Kidney capillary endothelial cell (primary cell): ENCODE data around the gene CTSH.

ENCODE experiments used
- DNase-seq: peaks from one replicate; pipeline ENCODE4 v3.0.0-alpha.2; 2018; ENCODE audit warnings: low spot score

The CTSH gene, protein sequence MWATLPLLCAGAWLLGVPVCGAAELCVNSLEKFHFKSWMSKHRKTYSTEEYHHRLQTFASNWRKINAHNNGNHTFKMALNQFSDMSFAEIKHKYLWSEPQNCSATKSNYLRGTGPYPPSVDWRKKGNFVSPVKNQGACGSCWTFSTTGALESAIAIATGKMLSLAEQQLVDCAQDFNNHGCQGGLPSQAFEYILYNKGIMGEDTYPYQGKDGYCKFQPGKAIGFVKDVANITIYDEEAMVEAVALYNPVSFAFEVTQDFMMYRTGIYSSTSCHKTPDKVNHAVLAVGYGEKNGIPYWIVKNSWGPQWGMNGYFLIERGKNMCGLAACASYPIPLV

DNA sequence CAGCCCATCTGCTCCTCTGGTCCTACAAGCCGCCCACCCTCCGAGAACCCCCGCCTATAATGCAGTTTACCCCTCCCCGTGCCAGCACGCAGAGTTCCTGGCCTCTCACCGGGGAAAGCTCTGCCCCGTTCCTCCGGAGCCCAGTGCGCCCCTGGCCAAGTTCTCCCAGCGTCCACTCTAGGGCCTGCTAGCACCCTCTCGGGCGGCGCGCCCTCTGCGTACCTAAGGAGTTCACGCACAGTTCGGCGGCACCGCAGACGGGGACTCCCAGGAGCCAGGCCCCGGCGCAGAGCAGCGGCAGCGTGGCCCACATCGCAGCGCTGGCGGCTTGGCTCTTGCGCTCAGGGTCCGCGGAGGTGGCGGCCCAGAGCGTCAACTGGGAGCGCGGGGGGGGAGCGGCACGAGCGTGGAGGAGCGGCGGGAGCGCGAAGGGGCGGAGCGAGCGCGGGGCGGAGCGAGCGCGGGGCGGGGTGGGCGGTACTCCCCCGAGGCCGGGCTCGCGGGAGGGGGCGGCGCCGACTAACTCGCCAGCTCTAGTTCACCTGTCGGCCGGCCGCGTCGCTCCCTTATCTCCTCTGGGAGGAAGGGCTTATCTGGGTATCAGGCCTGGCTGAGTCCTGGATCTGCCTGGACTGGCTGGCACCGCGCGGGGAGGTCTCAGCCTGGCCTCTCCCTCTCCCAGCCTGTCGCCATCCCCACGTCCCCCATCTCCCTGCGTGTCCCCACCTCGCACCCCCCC is at the start of gene CTSH:
CTSH (minus strand) TSS at position 378 of the 739 bp plus-strand sequence; CDS start at position 313, 65 bp downstream.
- DNase-seq: no peak

DNA sequence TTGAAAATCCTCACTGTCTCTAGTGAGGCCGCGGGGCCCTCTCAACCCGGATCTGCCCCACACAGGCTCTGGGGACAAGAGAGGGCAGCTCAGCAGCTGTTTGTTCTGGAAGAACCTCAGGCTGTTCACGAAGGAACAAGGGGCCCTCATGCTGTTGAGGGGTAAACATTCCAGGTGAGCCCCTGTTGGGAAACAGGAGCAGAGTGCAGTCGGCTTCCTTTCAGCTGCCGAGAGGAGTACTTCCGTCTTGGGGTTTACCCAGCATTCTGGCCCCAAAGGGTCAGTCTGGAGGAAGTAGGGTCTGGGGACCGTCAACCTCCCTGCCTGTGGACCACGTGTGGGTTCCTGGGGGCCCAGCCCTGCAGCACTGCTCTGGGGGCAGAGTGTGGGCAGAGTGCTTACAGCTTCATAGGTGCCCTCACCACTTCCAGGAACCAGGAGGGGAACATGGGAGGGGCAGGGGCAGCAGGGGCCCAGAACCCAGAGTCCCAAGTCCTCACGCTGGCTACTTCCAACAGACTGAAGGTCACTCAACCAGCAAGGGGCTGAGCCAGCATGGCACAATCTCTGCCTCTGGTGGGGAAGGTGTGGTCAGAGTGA is 49.2 kb upstream of the CTSH start:
- DNase-seq: no peak

DNA sequence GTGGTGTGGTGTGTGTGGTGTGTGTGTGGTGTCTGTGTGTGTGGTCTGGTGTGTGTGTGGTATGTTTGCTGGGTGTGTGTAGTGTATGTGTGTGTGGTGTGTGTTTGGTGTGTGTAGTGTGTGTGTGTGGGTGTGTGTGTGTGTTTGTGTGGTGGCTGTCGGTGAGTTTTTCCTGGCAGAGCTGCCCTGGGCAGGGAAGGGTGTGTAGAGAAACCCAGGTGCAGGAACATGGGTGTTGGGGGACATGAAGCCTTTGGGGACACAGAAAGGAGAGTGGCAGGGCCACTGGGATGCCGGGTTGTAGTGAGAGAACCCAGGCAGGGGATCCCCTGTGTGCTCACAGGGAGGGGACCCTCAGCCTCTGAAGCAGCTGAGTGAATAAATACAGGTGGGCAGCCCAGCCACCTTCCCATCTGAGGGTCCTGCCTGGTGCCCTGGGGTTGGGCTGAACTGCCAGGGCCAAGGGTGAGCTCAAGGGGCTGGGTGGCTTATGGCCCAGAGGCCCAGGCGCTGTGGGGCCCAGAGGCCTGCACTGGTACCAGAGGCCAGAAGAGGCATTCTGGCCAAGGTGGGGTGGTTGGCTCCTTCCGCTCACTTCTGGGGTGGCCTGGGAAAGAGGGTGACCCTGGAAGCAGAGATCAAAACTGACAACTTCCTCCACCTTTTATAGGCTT is 48.5 kb upstream of the CTSH start:
- no peak for DNase-seq

DNA sequence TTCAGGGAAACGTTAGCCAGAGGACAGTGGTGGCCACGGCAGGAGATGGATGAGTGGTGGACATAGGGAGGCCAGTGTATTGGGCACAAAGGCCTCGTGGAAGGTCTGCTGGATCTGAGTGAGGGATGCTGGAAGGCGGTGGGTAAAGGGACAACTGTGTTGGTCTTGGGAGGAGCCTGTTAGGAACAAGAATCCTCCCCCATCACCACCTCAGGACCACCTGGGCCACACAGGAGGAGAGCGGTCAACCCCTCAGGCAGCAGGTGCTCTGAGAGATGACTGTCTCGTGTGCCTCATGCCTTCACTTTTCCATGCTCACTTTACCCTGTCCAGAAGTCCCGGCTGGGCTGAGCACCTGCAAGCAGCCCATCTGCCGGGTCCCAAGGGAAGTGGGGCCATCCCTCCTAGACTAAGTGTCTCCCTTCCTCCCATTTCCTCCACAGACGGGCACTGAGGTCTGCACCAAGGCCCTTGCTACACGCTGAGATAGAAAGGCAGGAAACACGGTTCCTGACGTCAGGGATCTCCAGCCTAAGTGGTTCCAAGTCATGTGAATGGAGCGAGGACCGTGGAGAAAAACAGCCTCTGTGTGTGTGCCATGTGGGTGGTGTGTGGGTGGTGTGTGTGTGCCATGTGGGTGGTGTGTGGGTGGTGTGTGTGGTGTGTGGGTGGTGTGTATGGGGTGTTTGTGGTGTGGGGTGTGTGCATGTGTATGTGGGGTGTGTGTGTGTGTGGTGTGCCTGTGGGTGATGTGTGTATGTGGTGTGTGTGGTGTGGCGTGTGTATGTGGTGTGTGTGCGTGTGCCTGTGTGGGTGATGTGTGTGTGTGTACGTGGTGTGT is 47.8 kb upstream of the CTSH start:
- DNase-seq: peak; percentile 73

DNA sequence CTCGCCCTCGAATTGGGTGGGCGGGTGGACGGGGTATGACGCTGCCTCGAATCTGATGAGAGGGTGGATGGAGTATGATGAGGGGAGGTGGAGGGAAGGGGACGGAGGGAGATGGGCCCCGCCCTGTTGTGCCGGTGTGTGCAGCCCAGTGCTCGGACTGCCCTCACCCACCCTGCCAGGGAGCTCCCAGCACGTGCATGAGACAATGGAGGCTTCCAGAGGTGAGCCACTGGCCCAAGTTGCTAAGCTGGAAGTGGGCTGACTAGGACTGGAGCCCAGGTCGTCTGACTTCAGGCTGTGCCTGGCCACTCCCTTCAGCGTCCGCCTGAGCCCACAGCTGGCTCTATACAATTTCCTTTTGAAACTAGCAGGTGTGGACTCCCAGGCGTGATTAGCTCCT is 47.0 kb upstream of the CTSH start:
- DNase-seq: no peak

DNA sequence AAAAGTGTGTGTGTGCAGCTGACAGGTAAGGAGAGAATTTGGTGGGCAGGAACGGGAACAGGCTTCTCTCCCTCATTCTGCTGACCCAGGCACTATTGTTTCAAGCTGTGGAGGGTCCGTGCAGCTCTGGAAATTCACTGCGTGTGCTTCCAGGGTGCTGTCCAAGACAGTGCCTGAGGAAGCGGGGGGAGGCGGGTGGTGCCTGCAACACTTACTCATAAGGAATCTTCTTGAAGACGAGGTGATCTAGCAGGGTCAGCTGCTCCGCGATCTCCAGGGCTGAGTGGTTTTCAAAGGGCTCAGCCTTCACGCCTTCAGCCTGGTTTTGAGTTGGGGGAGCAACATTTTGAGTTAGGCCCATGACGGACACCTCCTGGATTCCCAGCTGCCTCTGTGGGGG is 46.6 kb upstream of the CTSH start:
- DNase-seq: no peak

DNA sequence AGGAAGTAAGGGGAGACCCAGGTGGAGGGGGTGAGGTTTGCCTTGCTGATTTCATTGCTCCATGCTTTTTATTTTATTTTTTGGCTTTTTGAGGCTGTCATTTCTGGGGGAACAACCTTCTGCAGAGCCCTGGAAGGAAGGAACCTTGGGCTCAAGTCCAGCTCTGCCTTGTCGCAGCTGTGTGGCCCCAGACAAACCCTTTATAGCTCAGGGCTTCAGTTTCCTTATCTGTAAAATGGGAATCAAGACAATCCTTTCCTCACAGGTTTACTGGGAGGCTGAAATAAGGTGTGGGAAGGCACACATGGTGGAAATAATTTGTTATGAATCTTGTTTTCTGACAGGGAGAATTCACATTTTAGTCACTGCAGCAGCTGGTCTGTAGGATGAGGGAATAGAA is 45.4 kb upstream of the CTSH start:
- no peak for DNase-seq

DNA sequence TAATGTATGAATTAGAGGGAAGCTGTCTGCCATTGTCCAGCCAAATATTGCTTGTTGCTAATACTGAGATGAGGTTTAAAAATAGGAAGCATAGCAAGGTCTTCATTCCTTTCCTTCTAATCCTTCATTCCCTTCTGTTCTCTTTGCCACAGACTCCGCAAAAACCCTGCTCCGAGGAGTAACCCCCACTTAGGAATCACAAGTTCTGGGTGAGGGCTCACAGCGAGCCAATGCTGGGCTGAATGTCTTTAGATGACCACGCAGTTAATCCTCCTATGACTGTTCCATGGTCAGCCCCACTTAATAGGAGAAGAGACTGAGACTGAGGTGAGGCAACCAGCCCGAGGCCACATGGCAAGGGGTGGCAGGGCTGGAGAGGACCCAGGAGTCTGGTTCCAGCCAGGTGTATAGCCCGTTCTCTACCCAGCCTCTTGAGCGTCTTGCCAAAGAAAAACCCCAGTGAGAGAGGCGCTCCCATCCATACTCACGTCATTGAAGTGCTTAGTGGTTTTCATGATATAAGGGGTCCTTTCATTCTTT is 44.9 kb upstream of the CTSH start:
- no peak for DNase-seq

DNA sequence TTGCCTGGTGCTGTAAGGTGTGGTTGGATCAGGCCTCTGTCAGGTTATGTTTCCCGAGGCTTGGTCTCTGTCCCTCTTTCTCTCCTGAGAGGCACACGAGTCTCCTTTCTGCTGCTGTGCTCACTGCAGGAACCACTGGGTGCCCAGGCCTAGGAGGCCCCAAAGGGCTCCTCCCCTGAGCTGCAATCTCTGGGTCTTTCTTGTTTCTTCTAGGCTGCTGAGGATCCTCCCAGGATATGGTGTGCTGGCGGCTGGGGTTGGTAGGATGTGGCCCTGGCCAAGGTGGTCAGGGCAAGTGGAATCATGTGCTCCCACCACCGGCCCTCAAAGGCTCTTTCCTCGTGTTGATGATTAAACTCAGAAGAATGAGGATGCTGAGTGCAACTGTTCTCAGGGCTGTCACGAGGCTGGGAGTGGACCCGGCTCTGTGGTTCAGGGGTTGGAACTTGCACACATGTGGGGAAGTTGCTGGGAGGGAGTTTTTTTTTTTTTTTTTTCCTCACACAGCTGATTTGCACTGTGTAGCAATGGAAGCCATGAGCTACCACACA is 43.6 kb upstream of the CTSH start:
- DNase-seq: peak; percentile 96

DNA sequence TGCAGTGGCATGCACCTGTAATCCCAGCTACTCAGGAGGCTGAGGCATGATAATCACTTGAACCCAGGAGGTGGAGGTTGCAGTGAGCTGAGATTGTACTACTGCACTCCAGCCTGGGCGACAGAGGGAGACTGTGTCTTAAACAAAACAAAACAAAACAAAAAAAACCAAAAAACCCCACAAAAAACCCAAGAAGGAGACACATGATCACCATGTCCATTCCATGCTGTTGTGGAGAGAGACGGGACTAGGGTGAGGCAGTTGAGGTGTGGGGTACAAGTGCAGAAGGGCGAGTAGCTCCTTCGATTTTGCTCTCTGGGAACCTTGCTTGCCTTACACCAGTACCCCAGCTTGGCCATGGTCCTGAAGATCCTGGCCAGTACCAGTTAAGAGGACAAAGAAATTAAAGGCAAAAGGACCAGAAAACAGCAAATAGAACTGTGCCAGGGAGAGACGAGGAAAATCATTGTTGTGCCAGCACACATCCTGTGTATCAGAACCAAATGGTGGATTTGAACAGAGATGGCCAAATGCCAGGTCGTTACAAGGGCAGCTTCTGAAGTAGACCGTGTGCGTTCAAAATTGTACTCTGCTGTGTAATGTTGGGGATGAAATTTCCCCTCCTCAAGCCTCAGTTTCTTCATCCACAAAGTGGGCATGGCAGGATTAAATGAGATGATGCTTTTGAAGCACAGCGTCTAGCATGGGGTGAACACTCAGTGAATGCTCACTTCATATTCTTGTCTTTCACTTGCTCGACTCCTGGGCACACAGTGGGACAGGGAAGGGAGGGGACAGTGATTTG is 42.9 kb upstream of the CTSH start:
- no peak for DNase-seq

DNA sequence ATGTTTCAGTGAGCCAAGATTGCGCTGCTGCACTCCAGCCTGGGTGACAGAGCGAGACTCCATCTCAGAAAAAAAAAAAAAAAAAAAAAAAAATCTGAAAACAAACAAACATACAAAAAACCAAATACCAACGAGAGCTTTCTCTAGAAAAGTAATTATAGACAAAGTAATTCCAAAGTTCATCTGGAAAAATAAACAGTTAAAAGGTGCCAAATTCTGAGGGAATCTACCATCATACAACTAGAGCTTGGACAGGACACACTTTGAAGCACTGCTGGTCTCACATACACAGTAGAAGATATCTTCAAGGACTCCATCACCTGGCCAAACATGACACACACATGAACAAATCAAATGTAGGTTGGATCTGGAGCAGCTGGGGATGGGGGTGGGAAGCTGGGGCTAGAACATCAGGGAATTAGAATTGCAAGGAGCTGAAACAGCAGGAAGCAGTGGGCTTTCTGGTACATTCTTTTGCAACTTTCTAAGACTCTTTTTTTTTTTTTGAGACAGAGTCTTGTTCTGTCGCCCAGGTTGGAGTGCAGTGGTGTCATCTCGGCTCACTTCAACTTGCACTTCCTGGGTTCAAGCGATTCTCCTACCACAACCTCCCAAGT is 41.1 kb upstream of the CTSH start:
- no peak for DNase-seq

DNA sequence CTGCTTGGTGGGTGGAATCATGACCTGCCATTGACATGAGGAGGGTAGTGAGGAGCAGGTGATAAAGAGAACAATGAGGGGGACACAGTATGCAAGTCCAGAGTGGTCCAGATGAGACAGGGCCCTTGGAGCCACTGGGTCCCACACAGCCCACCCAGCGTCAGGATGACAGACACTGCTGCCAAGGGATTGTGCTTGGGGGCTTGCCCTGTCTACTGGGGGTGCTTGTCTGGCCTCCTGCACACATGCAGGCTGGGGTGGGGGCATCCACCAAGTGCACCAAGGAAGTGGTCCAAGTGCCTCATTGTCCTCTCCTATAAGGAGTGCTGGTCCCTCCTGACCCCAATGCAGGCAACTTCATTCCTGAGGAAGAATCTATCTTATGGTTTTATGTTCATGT is 39.2 kb upstream of the CTSH start:
- DNase-seq: no peak

DNA sequence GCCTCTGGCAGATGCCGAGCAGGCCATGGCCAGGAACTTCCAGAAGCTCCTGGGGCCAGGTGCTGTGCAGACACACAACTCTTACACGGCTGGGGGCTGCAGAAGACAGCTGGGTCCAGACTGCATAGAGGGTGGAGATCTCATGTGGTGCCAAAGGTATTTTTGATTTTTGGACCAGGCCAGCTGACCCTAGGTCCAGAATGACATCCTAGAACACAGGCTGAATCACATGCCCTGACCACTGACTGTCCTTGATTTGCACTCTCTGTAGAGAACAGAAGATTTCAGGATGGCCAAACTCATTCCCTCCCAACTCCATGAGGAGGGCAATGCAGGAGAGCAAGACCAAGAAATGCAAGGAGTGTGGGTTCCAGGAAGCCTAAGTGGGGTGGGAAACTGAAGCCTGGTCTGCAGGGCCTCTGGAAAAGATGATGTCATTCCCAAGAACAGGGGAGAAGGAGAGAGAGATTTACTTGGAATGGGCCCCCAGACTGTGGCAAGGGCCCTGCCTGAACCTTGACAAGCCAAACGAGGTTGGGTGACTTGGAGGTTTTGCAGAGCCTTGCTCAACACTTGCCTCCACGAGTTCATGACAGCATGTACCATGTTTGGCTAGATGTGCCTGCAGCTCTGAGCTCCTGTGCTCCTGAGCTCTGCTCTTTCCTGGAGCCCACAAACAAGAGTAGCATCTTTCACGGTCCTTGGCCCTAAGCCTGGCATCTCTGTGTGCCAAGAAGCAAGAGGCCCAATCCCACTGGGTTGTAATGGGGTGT is 38.5 kb upstream of the CTSH start:
- DNase-seq: no peak

DNA sequence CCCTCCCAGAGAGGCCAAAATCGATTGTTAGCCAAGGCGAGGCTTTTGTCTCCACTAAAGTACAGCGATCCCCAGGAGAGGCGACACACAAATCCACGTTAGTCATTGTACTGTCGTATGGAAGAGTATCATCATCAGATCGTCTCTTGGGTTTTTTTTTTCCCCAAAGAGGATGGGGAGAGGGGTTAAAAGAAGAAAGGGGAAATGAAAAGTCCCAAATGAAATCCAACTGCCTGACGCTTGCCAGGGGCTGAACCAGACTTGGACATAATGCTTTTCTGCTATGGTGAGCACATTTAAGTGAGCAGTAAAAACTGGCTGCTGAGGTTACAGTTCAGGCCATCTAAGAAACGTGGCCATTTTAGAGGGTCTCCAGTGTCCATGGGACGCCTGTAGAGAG is 37.9 kb upstream of the CTSH start:
- no peak for DNase-seq

DNA sequence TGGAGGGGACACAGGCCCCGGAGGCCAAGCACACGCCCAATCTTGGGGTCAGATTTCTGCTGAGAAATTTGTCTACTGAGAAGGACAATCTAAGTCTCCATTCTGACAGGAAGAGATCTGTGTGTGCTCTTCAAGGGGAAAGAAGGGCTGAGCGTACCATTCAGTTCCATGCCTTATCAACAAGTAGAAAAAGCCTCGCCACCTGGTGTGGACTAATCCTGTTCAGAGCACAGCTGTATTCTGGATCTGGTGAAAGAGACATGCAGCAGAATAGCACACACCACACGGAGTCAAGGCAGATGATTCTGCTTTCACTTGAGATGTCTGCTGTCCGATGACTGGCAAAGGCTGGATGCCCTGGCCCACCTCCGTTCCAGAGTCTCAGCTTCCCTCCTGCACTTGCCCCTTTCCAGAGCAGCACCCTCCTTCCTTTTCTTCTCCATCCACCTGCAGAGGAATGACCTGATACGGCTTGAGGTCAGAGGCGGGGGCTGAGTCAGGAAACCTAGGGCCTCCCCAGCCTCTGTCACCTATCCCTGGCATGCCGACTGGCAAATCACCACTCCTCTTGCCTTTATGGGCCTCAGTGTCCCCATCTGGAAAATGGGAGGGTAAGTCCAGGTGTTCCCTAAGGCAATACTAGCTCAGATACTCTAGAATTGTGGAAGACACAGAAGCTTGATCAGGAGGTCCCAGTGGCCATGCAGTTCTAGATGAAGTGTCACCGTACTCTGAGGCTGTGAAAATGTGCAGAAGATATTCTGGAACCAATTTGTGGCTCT is 36.9 kb upstream of the CTSH start:
- no peak for DNase-seq

DNA sequence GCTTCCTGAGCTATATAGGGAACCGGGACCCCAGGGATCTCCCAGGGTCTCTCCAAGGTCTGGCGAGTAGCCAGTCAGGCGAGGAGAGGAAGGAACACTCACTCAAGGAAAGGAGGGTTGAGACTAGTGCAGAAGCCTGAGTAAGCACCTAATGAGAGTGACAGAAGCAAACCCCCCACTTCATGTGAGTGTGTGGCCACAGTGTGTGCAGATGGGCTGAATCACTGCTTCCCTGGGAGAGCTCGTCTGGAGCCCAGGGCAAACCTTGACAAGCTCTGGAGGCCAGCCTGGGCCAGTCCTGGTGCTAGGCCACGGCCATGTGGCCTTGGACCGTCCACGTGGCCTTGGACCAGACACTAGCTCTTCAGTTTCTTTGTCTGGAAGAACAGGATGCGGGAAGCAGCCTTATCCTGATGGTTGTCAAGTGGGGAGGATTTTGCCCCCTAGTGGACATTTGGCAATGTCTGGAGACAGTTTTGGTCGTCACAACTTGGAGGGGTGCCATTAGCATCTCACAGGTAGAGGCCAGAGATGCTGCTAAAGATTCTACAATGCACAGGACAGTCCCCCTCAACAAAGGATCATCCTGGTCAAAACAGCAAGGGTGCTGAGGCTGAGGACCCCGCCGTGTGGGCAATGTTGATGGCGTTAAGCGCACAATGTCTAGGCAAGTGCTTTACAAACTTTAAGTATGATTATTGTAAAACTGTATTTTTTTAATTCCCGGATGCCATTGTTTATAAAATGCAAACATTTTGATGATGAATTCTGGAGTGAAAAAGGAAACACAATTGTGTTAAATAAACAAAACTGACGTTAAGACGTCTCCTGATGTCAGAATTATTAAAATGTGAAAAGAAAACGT is 34.8 kb upstream of the CTSH start:
- DNase-seq: peak; percentile 85

DNA sequence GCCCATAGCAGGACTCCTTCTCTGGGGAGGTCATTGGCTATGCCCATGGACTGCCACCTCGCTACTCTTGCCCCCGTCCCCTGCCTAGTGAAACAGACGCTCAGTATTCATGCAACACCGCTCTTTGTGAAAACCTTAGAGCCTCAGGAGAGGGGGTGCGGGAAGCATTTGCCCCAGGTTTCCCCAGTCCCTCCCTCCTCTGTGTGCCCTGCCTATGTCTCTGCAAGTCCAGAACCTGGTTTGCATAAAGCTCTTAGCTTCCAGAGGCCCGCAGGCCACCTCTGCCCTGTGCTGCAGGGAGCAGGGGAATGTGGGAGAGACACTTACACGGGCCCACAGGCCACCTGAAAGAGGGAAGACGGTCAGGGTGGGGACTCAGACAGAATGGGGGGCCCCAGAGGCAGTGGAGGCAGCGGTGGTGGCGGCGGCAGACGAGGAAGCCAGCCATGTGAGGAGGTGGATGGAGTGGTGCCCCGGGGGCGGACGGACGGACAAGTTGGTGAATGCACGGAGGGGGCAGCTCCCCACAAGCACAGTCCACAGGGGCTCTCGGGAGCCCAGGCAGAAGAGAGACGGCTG is 33.8 kb upstream of the CTSH start:
- DNase-seq: no peak
